GM23338 (cell line): ENCODE results near the gene S1PR1.

Experiments used
- CREB1 ChIP-seq: fragments of 250-450 bp; sonication (Bioruptor Pico); IDR thresholded peaks from 2 replicates; pipeline ENCODE4 v1.5.0; 2020; ENCODE audit warnings: low read depth, mild to moderate bottlenecking, moderate library complexity
- EZH2 ChIP-seq: fragments of 200-600 bp; sonication (generic); IDR thresholded peaks from one replicate; pipeline ENCODE4 v1.8.0; 2017; ENCODE audit warnings: antibody characterized with exemption, mild to moderate bottlenecking, low read depth; ENCODE audit not compliant: unreplicated experiment
- EZH2phosphoT487 ChIP-seq: fragments of 200-600 bp; sonication (generic); IDR thresholded peaks from one replicate; pipeline ENCODE4 v1.8.1; 2018; ENCODE audit warnings: antibody characterized with exemption; ENCODE audit not compliant: unreplicated experiment
- JUNB ChIP-seq: IDR thresholded peaks from one replicate; pipeline ENCODE4 v1.6.1; 2016; ENCODE audit warnings: antibody characterized with exemption; ENCODE audit not compliant: unreplicated experiment
- NANOG ChIP-seq: IDR thresholded peaks from 2 replicates; pipeline ENCODE4 v1.6.1; 2016; ENCODE audit warnings: antibody characterized with exemption, borderline replicate concordance
- POLR2AphosphoS5 ChIP-seq: IDR thresholded peaks from 2 replicates; pipeline ENCODE4 v1.6.1; 2016; ENCODE audit warnings: antibody characterized with exemption, low read depth
- TF ChIP-seq, protein P1 (sequence below), 2 experiments: fragments of 200-600 bp in 1 of 2; sonication (generic) in 1 of 2; conservative IDR thresholded peaks; 2 replicates each; pipeline versions ENCODE4 v1.5.1 to v1.6.1; 2016 to 2017; ENCODE audit warnings: antibody characterized with exemption in 2 of 2, low read depth in 2 of 2, mild to moderate bottlenecking in 2 of 2, moderate library complexity in 1 of 2
- TF ChIP-seq, protein P2 (sequence below): IDR thresholded peaks from one replicate; pipeline ENCODE4 v1.6.1; 2018; ENCODE audit warnings: antibody characterized with exemption; ENCODE audit not compliant: unreplicated experiment
- TF ChIP-seq, protein P3 (sequence below): IDR thresholded peaks from 2 replicates; pipeline ENCODE4 v1.6.1; 2016; ENCODE audit warnings: antibody characterized with exemption

DNA sequence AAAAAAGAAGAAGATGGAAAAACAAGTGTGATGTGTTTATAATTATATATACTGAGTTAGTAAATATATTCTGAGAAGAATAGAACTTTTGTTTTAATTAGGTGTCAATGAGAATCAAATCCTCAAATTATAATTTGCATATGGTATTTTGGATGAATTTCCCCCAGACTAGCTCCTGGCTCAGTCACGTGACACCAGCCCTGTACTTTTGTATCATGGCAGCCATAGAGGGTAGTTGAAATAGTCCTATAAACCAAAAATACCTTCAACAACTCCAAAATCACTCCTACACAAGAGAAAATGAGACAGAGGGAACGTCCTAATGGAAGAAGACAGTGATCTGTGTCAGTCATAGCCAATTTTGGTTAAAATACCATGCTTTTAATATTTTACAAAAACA lies 9.0 kb upstream of the S1PR1 start:
- TF ChIP-seq, protein P1, sequence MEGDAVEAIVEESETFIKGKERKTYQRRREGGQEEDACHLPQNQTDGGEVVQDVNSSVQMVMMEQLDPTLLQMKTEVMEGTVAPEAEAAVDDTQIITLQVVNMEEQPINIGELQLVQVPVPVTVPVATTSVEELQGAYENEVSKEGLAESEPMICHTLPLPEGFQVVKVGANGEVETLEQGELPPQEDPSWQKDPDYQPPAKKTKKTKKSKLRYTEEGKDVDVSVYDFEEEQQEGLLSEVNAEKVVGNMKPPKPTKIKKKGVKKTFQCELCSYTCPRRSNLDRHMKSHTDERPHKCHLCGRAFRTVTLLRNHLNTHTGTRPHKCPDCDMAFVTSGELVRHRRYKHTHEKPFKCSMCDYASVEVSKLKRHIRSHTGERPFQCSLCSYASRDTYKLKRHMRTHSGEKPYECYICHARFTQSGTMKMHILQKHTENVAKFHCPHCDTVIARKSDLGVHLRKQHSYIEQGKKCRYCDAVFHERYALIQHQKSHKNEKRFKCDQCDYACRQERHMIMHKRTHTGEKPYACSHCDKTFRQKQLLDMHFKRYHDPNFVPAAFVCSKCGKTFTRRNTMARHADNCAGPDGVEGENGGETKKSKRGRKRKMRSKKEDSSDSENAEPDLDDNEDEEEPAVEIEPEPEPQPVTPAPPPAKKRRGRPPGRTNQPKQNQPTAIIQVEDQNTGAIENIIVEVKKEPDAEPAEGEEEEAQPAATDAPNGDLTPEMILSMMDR (conservative IDR thresholded peaks at IDR 0.05; ENCODE audit: low read depth in 2 of 2) = no peak
- TF ChIP-seq, protein P2, sequence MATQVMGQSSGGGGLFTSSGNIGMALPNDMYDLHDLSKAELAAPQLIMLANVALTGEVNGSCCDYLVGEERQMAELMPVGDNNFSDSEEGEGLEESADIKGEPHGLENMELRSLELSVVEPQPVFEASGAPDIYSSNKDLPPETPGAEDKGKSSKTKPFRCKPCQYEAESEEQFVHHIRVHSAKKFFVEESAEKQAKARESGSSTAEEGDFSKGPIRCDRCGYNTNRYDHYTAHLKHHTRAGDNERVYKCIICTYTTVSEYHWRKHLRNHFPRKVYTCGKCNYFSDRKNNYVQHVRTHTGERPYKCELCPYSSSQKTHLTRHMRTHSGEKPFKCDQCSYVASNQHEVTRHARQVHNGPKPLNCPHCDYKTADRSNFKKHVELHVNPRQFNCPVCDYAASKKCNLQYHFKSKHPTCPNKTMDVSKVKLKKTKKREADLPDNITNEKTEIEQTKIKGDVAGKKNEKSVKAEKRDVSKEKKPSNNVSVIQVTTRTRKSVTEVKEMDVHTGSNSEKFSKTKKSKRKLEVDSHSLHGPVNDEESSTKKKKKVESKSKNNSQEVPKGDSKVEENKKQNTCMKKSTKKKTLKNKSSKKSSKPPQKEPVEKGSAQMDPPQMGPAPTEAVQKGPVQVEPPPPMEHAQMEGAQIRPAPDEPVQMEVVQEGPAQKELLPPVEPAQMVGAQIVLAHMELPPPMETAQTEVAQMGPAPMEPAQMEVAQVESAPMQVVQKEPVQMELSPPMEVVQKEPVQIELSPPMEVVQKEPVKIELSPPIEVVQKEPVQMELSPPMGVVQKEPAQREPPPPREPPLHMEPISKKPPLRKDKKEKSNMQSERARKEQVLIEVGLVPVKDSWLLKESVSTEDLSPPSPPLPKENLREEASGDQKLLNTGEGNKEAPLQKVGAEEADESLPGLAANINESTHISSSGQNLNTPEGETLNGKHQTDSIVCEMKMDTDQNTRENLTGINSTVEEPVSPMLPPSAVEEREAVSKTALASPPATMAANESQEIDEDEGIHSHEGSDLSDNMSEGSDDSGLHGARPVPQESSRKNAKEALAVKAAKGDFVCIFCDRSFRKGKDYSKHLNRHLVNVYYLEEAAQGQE = no peak
- TF ChIP-seq EZH2 (no peak), POLR2AphosphoS5 (no peak), CREB1 (CRISPR knock-in tag) (no peak), EZH2phosphoT487 (no peak), JUNB (no peak), NANOG (no peak)
- TF ChIP-seq, protein P3, sequence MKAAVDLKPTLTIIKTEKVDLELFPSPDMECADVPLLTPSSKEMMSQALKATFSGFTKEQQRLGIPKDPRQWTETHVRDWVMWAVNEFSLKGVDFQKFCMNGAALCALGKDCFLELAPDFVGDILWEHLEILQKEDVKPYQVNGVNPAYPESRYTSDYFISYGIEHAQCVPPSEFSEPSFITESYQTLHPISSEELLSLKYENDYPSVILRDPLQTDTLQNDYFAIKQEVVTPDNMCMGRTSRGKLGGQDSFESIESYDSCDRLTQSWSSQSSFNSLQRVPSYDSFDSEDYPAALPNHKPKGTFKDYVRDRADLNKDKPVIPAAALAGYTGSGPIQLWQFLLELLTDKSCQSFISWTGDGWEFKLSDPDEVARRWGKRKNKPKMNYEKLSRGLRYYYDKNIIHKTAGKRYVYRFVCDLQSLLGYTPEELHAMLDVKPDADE = no peak
